Naive thymus-derived CD4-positive, alpha-beta T cell (primary cell): Measurements from ENCODE around the gene PRKAG2. TPM values are rescaled to one million over a fixed set of nuclear protein-coding genes. Genes with fewer than 3 reads are reported as not detected.
A peak's percentile ranks its signal among the peaks of the same experiment; 100 is the strongest.

Experiments used
- ATAC-seq: fragments of 150-1000 bp; cut with Tn5 transposase; 2 replicates; pipeline ENCODE4 v1.10.0; 2021; ENCODE audit warnings: mild to moderate bottlenecking, moderate library complexity
- CTCF ChIA-PET: fragments of 350-600 bp; sonication (Branson Sonifier 250); formaldehyde crosslinking; loops from one replicate; lab custom pipeline; 2021; ENCODE audit warnings: antibody characterized with exemption; lab: Charles Lee
- POLR2A ChIA-PET: fragments of 350-600 bp; sonication (Branson Sonifier 250); formaldehyde crosslinking; loops from one replicate; lab custom pipeline; 2021; ENCODE audit warnings: antibody characterized with exemption, inconsistent platforms; lab: Charles Lee
- DNase-seq, 9 donors: peaks; one replicate each; pipeline versions ENCODE4 v3.0.0 to v3.0.0-alpha.2; 2020 to 2022; ENCODE audit warnings: mixed read lengths in 1 of 9
- H3K27ac ChIP-seq: one replicate; pipeline ENCODE4 v1.7.0; 2013; ENCODE audit warnings: mild to moderate bottlenecking, low read depth, low read length, moderate library complexity
- H3K27me3 ChIP-seq, 2 donors: one replicate each; pipeline ENCODE4 v1.7.0; 2013; ENCODE audit warnings: low read length in 2 of 2, mild to moderate bottlenecking in 2 of 2, moderate library complexity in 2 of 2; ENCODE audit not compliant: control insufficient read depth in 2 of 2, insufficient read depth in 2 of 2
- H3K36me3 ChIP-seq, 3 experiments: 1 replicate in 2 of 3; 2 replicates in 1 of 3; pipeline ENCODE4 v1.7.0; 2013; ENCODE audit warnings: low read length in 3 of 3, mild to moderate bottlenecking in 3 of 3, moderate library complexity in 1 of 3; ENCODE audit not compliant: insufficient read depth in 3 of 3, control insufficient read depth in 2 of 3
- H3K4me1 ChIP-seq, 2 donors: one replicate each; pipeline ENCODE4 v1.7.0; 2013; ENCODE audit warnings: low read length in 2 of 2, mild to moderate bottlenecking in 2 of 2, moderate library complexity in 1 of 2; ENCODE audit not compliant: control insufficient read depth in 2 of 2, insufficient read depth in 2 of 2
- H3K4me3 ChIP-seq: 2 replicates; pipeline ENCODE4 v1.7.0; 2013; ENCODE audit warnings: mild to moderate bottlenecking, low read length
- H3K9me3 ChIP-seq, 3 experiments: 1 replicate in 2 of 3; 2 replicates in 1 of 3; pipeline ENCODE4 v1.7.0; 2013; ENCODE audit warnings: low read length in 3 of 3; ENCODE audit not compliant: control insufficient read depth in 2 of 3
- H3K27ac Mint-ChIP-seq, 9 donors: one replicate each; pipeline ENCODE4 v1.8.0; 2020 to 2022; ENCODE audit warnings: mixed read lengths in 9 of 9, mild to moderate bottlenecking in 8 of 9, moderate library complexity in 5 of 9, inconsistent platforms in 2 of 9
- H3K27me3 Mint-ChIP-seq, 5 donors: one replicate each; pipeline ENCODE4 v1.8.0; 2021 to 2022; ENCODE audit warnings: mixed read lengths in 5 of 5, mild to moderate bottlenecking in 1 of 5
- H3K36me3 Mint-ChIP-seq, 5 donors: one replicate each; pipeline ENCODE4 v1.8.0; 2020 to 2022; ENCODE audit warnings: mixed read lengths in 5 of 5, mild to moderate bottlenecking in 3 of 5, inconsistent platforms in 1 of 5
- H3K4me1 Mint-ChIP-seq, 7 donors: one replicate each; pipeline ENCODE4 v1.8.0; 2020 to 2022; ENCODE audit warnings: mixed read lengths in 7 of 7, mild to moderate bottlenecking in 3 of 7, inconsistent platforms in 1 of 7
- H3K4me3 Mint-ChIP-seq, 10 donors: one replicate each; pipeline ENCODE4 v1.8.0; 2020 to 2022; ENCODE audit warnings: mild to moderate bottlenecking in 10 of 10, mixed read lengths in 10 of 10, moderate library complexity in 6 of 10, inconsistent platforms in 2 of 10
- H3K9me3 Mint-ChIP-seq, 11 donors: one replicate each; pipeline ENCODE4 v1.8.0; 2020 to 2022; ENCODE audit warnings: mixed read lengths in 11 of 11, mild to moderate bottlenecking in 4 of 11, inconsistent platforms in 1 of 11, moderate library complexity in 1 of 11
- intact Hi-C, 2 donors: fragments of 100-400 bp; cut with micrococcal nuclease; formaldehyde crosslinking; loops; one replicate each; pipeline ENCODE4 v1.15.1; 2023
- polyA plus RNA-seq, 2 donors: library from polyadenylated mRNA; unstranded; fragments of 300-500 nt; fragmentation: Illumina TruSeq; gene quantifications; one replicate each; pipeline ENCODE4 v1.2.3, GENCODE V29; 2021
- total RNA-seq, 6 experiments: library from RNA in 5 of 6; stranded (reverse) in 5 of 6; gene quantifications; 1 replicate in 5 of 6; 2 replicates in 1 of 6; pipeline ENCODE4 v1.2.3 and lab custom pipeline; 2021 to 2026

PRKAG2 gene
- total and polyA plus RNA-seq, 7 experiments from 2014 or later: 15.0 to 74.4 (median 55.7) TPM

GRCh38 chr7:151894111-151895007, 17.4 kb upstream of the PRKAG2 start:
- ChIA-PET CTCF (no interaction called here), POLR2A (no interaction called here)
- Mint-ChIP-seq H3K36me3 (no peaks in the 10 kb centered on the region), H3K4me1 (peaks cover 0 to 2% (median 0%) of the 10 kb centered on the region in 7 donors), H3K4me3 (no peak overlapping the region), H3K27ac (no peak overlapping the region), H3K9me3 (no peaks in the 10 kb centered on the region), H3K27me3 (peaks cover 3 to 21% (median 12%) of the 10 kb centered on the region in 5 donors)
- DNase-seq (no peak), ATAC-seq (no peak)
- intact Hi-C loops: no loop called here
- no peaks in the 10 kb centered on the region for H3K4me1 ChIP-seq
- H3K27ac ChIP-seq: no peak overlapping the region
- H3K36me3 ChIP-seq: no peaks in the 10 kb centered on the region
- no peaks in the 10 kb centered on the region for H3K9me3 ChIP-seq
- no peak overlapping the region for H3K4me3 ChIP-seq
- peaks cover 0 to 2% of the 10 kb centered on the region in 2 donors for H3K27me3 ChIP-seq

GRCh38 chr7:151893405-151893923, 16.5 kb upstream of the PRKAG2 start:
- H3K27me3 ChIP-seq: peaks cover 0 to 2% of the 10 kb centered on the region in 2 donors
- no peaks in the 10 kb centered on the region for H3K36me3 ChIP-seq
- peak overlapping the region in 1 of 10 donors; percentile 2 for H3K4me3 Mint-ChIP-seq
- no peak overlapping the region for H3K27ac ChIP-seq
- ATAC-seq (no peak), DNase-seq (no peak)
- H3K9me3 ChIP-seq: no peaks in the 10 kb centered on the region
- H3K4me3 ChIP-seq: no peak overlapping the region
- H3K4me1 Mint-ChIP-seq: peaks cover 0 to 2% (median 0%) of the 10 kb centered on the region in 7 donors
- ChIA-PET POLR2A (no interaction called here), CTCF (no interaction called here)
- peaks cover 0 to 17% (median 8%) of the 10 kb centered on the region in 5 donors for H3K27me3 Mint-ChIP-seq
- intact Hi-C loops: no loop called here
- H3K27ac Mint-ChIP-seq: no peak overlapping the region
- no peaks in the 10 kb centered on the region for H3K9me3 Mint-ChIP-seq
- no peaks in the 10 kb centered on the region for H3K36me3 Mint-ChIP-seq
- H3K4me1 ChIP-seq: no peaks in the 10 kb centered on the region

- Histone ChIP-seq H3K4me3 (no peak overlapping the region), H3K9me3 (no peaks in the 10 kb centered on the region), H3K27ac (no peak overlapping the region), H3K27me3 (peaks cover 0 to 2% of the 10 kb centered on the region in 2 donors), H3K4me1 (no peaks in the 10 kb centered on the region), H3K36me3 (no peaks in the 10 kb centered on the region)
- Mint-ChIP-seq H3K36me3 (no peaks in the 10 kb centered on the region), H3K27ac (no peak overlapping the region), H3K27me3 (peaks cover 0 to 17% (median 8%) of the 10 kb centered on the region in 5 donors), H3K9me3 (no peaks in the 10 kb centered on the region), H3K4me3 (no peak overlapping the region), H3K4me1 (peaks cover 0 to 2% (median 0%) of the 10 kb centered on the region in 7 donors)
- CTCF ChIA-PET: no interaction called here
- no peak for DNase-seq
- intact Hi-C loops: no loop called here
- POLR2A ChIA-PET: interaction anchor here (1.2 kb wide), 1 partner anchor 15 kb away, joined by 4 read pairs; the partner anchor contains the start of gene PRKAG2
- no peak for ATAC-seq
Observed at GRCh38 chr7:151891753-151892152, 14.8 kb upstream of the PRKAG2 start.

- Histone ChIP-seq H3K27ac (no peak overlapping the region), H3K27me3 (peaks cover 0 to 2% of the 10 kb centered on the region in 2 donors), H3K36me3 (no peaks in the 10 kb centered on the region), H3K9me3 (no peaks in the 10 kb centered on the region), H3K4me3 (no peak overlapping the region), H3K4me1 (no peaks in the 10 kb centered on the region)
- peaks cover 0 to 17% (median 10%) of the 10 kb centered on the region in 5 donors for H3K27me3 Mint-ChIP-seq
- intact Hi-C loops: no loop called here
- no peak overlapping the region for H3K27ac Mint-ChIP-seq
- no peaks in the 10 kb centered on the region for H3K9me3 Mint-ChIP-seq
- H3K4me1 Mint-ChIP-seq: peaks cover 0 to 2% (median 0%) of the 10 kb centered on the region in 7 donors
- no peaks in the 10 kb centered on the region for H3K36me3 Mint-ChIP-seq
- POLR2A ChIA-PET: interaction anchor here (1.2 kb wide), 1 partner anchor 14 kb away, joined by 4 read pairs; the partner anchor contains the start of gene PRKAG2
- H3K4me3 Mint-ChIP-seq: no peak overlapping the region
- no peak for DNase-seq
- ATAC-seq: no peak
- CTCF ChIA-PET: no interaction called here
Observed at GRCh38 chr7:151891182-151891581, 14.3 kb upstream of the PRKAG2 start.

GRCh38 chr7:151890355-151891004, 13.6 kb upstream of the PRKAG2 start:
- H3K27ac ChIP-seq: no peak overlapping the region
- no peaks in the 10 kb centered on the region for H3K9me3 ChIP-seq
- POLR2A ChIA-PET: no interaction called here
- peaks cover 0 to 2% of the 10 kb centered on the region in 2 donors for H3K27me3 ChIP-seq
- CTCF ChIA-PET: no interaction called here
- Mint-ChIP-seq H3K27me3 (peaks cover 0 to 18% (median 13%) of the 10 kb centered on the region in 5 donors), H3K4me3 (no peak overlapping the region), H3K27ac (peak overlapping the region in 1 of 9 donors; percentile 54), H3K4me1 (peaks cover 0 to 2% (median 0%) of the 10 kb centered on the region in 7 donors), H3K36me3 (no peaks in the 10 kb centered on the region), H3K9me3 (no peaks in the 10 kb centered on the region)
- no peaks in the 10 kb centered on the region for H3K36me3 ChIP-seq
- intact Hi-C loops: no loop called here
- no peak overlapping the region for H3K4me3 ChIP-seq
- no peaks in the 10 kb centered on the region for H3K4me1 ChIP-seq
- ATAC-seq (no peak), DNase-seq (no peak)

GRCh38 chr7:151889406-151890354, 12.8 kb upstream of the PRKAG2 start:
- Mint-ChIP-seq H3K36me3 (no peaks in the 10 kb centered on the region), H3K4me3 (no peak overlapping the region), H3K27ac (no peak overlapping the region), H3K4me1 (peaks cover 0 to 2% (median 0%) of the 10 kb centered on the region in 7 donors), H3K27me3 (peaks cover 6 to 17% (median 13%) of the 10 kb centered on the region in 5 donors), H3K9me3 (no peaks in the 10 kb centered on the region)
- no peak overlapping the region for H3K4me3 ChIP-seq
- no peak overlapping the region for H3K27ac ChIP-seq
- DNase-seq: no peak
- ChIA-PET CTCF (no interaction called here), POLR2A (no interaction called here)
- H3K9me3 ChIP-seq: no peaks in the 10 kb centered on the region
- ATAC-seq: no peak
- no peaks in the 10 kb centered on the region for H3K4me1 ChIP-seq
- intact Hi-C loops: no loop called here
- peaks cover 0 to 2% of the 10 kb centered on the region in 2 donors for H3K27me3 ChIP-seq
- H3K36me3 ChIP-seq: no peaks in the 10 kb centered on the region
